ENCODE measurements around the gene COL9A3. TPM values are rescaled to one million over a fixed set of nuclear protein-coding genes. Genes with fewer than 3 reads are reported as not detected.

The COL9A3 gene
- polyA plus RNA-seq, 1 experiment: 0.98 TPM

GRCh38 chr20:62802026-62802712 is 14.7 kb upstream of the COL9A3 start:
- Histone ChIP-seq H3K4me3 (ENCODE audit: low read depth, low read length) (no peak overlapping the region), H3K9me3 (ENCODE audit: control insufficient read depth, insufficient read depth, low read length) (no peaks in the 10 kb centered on the region; the same call in 1 of the 2 replicates), H3K27me3 (ENCODE audit: control insufficient read depth, insufficient read depth, low read length) (no peaks in the 10 kb centered on the region), H3K27ac (ENCODE audit: low read depth, low read length) (no peak overlapping the region)
- DNase-seq (ENCODE audit: low read depth, low spot score): no peak
- ChIA-PET CTCF (no interaction called here), POLR2A (no interaction called here)
- TF ChIP-seq CTCF (IDR thresholded peaks at IDR 0.05; ENCODE audit: low read depth, low read length): no peak

GRCh38 chr20:62804021-62804626 is 12.7 kb upstream of the COL9A3 start:
- H3K4me3 ChIP-seq (ENCODE audit: low read depth, low read length): peak overlapping the region; percentile 68
- TF ChIP-seq CTCF (IDR thresholded peaks at IDR 0.05; ENCODE audit: low read depth, low read length): 0 out of 2 replicates have a peak, but pooled peaks have one; percentile 2
- POLR2A ChIA-PET: no interaction called here
- DNase-seq (ENCODE audit: low read depth, low spot score): no peak
- no peaks in the 10 kb centered on the region for H3K27me3 ChIP-seq (ENCODE audit: control insufficient read depth, insufficient read depth, low read length)
- no peaks in the 10 kb centered on the region; the same call in 1 of the 2 replicates for H3K9me3 ChIP-seq (ENCODE audit: control insufficient read depth, insufficient read depth, low read length)
- no peak overlapping the region for H3K27ac ChIP-seq (ENCODE audit: low read depth, low read length)
- CTCF ChIA-PET: no interaction called here

- H3K27me3 ChIP-seq (ENCODE audit: control insufficient read depth, insufficient read depth, low read length): no peaks in the 10 kb centered on the region
- no peak within 1 kb of the TSS for H3K27ac ChIP-seq (ENCODE audit: low read depth, low read length)
- DNase-seq (ENCODE audit: low read depth, low spot score): no peak
- TF ChIP-seq CTCF (IDR thresholded peaks at IDR 0.05; ENCODE audit: low read depth, low read length): no peak
- ChIA-PET CTCF (no interaction called here), POLR2A (interaction anchor here (1.0 kb wide), 1 partner anchor 133 kb away, joined by 3 read pairs; no protein-coding TSS in a partner anchor)
- peak within 1 kb of the TSS; percentile 68 for H3K4me3 ChIP-seq (ENCODE audit: low read depth, low read length)
- H3K9me3 ChIP-seq (ENCODE audit: control insufficient read depth, insufficient read depth, low read length): no peaks in the 10 kb centered on the region; the same call in 1 of the 2 replicates
Measured at GRCh38 chr20:62804627-62805154, 12.2 kb upstream of the COL9A3 start, which contains the start of gene OGFR. Gene OGFR (plus strand): TSS chr20:62804835. CDS start chr20:62804860, 25 bp downstream.

GRCh38 chr20:62805155-62805710 is 11.6 kb upstream of the COL9A3 start:
- no peak overlapping the region for H3K27ac ChIP-seq (ENCODE audit: low read depth, low read length)
- H3K9me3 ChIP-seq (ENCODE audit: control insufficient read depth, insufficient read depth, low read length): no peaks in the 10 kb centered on the region; the same call in 1 of the 2 replicates
- H3K27me3 ChIP-seq (ENCODE audit: control insufficient read depth, insufficient read depth, low read length): no peaks in the 10 kb centered on the region
- ChIA-PET CTCF (no interaction called here), POLR2A (interaction anchor here (0.5 to 1.0 kb wide), 2 partner anchors 15 to 132 kb away, joined by 3 to 4 read pairs; no protein-coding TSS in a partner anchor)
- peak overlapping the region; percentile 68 for H3K4me3 ChIP-seq (ENCODE audit: low read depth, low read length)
- DNase-seq (ENCODE audit: low read depth, low spot score): no peak
- 0 out of 2 replicates have a peak, but pooled peaks have one; percentile 9 for TF ChIP-seq CTCF (IDR thresholded peaks at IDR 0.05; ENCODE audit: low read depth, low read length)
